RCC 7860 (cell line): ENCODE measurements around the gene CLIP2.
A peak's percentile ranks its signal among the peaks of the same experiment; 100 is the strongest.
"Not testable (repeated sequence)": the region's sequence is repeated elsewhere in the genome, so short reads cannot be mapped to it uniquely, and the experiment has no call there.

Source experiments
- DNase-seq: peaks from one replicate; pipeline ENCODE4 v3.0.0-alpha.2; 2015; ENCODE audit warnings: low spot score
- FAIRE-seq: peaks from 2 replicates; lab custom pipeline; 2012; peaks lifted over from hg19 to GRCh38; lab: Jason Lieb, UNC

CLIP2 gene

DNA sequence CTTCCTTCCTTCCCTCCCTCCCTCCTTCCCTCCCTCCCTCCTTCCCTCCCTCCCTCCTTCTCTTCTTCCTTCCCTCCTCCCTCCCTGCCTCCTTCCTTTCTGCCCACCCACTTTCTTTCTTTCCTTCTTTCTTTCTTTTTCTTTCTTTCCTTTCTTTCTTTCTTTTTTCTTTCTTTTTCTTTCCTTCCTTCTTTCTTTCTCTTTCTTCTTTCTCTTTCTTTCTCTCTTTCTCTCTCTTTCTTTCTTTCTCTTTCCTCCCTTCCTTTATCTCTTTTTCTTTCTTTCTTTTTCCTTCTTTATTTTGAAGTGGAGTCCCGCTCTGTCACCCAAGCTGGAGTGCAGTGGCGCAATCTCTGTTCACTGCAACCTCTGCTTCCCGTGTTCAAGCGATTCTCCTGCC, 130.8 kb downstream of the CLIP2 start:
- FAIRE-seq (no peak), DNase-seq (no peak)

DNA sequence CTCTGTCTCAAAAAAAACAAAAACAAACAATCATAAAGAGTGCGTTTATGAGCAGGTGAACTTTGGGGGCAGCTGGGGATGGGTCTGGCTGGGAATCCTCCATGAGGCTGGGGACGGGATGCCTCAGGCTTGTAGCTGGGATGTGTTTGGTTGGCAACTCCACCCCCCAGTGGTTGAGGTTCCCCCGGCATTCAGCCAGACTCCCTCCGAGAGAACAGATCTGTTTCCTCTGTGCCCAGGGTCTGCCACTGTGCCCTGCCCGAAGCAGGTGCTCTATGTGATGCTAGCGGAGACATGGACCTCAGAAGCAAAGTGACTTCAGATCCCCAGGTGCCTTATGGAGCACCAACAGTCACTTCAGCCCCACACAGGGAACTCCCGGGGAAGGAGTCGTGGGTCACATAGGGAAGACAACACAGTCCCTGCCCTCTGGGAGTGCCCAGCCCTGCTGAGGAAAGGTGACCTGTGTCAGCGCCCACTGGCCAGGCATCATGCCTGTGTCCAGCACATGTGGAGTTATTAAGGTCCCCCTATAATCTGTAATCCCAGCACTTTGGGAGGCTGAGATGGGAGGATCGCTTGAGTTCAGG, 135.2 kb downstream of the CLIP2 start:
- DNase-seq (no peak), FAIRE-seq (no peak)

DNA sequence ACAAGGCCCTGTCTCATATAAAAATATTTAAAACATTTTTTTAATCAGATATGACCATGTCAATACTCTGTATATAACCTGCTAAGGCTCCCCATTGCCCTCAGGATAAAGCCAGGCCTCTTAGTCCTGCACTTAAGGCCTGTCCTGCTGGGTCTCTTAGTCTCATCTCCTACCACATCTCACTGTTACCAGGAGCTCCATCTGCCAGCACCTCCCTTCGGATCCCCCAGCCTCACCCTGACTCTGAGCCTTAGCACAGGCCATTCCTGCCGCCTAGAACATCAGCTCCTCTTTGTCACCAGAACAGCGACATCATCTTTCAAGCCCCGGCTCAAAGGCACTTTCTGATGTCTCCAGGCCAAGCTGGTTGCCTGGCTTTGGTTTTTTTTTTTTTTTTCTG, 138.8 kb downstream of the CLIP2 start:
- no peak for DNase-seq
- no peak for FAIRE-seq

DNA sequence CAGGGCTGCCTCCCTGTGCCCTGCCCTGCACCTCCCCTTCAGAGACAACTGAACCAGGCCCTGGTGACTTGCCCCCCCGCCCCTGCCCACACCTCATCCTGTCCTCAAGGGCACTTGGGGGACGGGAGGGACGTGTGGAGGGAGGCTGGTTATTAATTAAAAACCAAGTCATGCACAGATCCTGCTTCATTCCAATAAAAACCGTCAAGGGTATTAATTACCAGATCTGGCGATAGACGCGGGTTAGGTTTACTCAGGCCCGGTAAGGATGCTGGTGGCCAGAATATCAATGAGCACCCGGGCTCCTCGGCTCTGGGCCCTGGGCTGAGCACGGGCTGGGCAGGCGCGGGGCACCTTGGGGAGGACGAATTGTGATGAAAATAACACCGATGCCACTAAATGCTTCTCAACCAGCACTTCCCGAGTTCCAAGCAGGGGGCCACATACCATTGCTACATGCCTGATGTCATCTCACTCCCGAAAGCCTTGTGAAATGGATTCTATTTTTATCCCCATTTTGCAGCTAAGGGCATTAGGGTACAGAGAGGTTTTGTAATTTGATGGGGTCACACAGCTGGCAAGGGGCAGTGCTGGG, 140.0 kb downstream of the CLIP2 start:
- peak; percentile 89 for DNase-seq
- peak; percentile 83 for FAIRE-seq

DNA sequence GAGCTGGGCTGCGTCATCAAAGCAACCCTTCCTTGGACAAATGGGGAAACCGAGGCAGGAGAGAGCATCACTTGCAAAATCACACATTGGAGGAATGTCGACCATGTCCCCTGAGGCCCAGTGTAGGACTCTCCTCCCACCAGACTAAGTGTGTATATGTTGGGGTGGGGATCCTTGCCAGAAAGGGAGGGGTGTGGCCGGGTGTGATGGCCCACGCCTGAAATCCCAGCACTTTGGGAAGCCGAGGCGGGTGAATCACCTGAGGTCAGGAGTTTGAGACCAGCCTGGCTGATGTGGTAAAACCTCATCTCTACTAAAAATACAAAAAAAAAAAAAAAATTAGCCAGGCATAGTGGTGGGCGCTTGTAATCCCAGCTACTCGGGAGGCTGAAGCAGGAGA, 141.2 kb downstream of the CLIP2 start:
- FAIRE-seq (peak; percentile 67), DNase-seq (peak; percentile 57)

DNA sequence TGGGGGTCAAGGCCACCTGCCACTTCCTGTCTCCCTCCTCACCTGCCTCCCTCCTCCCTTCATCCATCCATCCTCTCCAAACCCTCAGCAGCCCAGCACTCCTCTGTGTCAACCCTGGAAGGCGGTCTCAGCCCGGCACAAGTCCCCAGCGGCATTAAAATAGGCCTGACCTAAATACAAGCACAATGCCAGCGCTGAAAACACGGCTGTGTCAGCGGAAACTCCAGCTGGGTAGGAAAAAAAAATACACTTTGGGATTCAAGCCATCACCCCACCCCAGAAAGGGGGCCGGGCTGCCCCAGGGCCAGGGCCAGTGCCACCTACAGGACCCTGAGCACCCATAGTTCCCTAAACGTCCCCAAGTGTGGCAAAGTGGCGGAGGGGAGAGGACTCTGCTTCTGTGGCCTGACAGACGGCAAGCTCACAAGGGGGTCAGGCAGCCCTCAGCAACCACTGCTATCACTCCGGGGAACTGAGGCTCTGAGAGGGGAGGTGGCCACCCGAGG, 141.8 kb downstream of the CLIP2 start:
- DNase-seq: no peak
- FAIRE-seq: no peak

DNA sequence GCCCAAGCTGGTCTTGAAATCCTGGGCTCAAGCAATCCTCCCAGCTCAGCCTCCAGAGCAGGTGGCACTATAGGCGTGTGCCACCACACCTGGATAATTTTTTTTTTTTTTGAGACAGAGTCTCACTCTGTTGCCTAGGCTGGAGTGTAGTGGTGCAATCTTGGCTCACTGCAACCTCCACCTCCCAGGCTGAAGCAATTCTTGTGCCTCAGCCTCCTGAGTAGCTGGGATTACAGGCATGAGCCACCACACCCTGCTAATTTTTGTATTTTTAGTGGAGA, 148.0 kb downstream of the CLIP2 start:
- DNase-seq, FAIRE-seq: not testable (repeated sequence)

DNA sequence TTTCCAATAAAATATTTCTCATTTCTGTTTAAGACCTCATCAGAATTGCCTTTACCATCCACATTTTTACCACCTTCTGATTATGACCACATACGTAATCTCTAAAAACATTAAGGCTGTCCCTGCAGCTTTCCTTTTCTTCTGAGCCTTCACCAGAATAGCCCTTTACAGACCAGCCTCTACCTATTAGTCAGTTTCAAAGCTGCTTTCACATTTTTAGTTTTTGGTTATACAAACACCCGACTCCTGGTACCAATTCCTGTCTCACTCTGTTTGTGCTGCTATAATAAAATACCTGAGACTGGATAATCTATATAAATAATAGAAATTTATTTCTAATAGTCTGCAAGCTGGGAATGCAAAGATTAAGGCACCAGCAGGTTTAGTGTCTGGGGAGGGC, 149.1 kb downstream of the CLIP2 start:
- FAIRE-seq: no peak
- DNase-seq: no peak

DNA sequence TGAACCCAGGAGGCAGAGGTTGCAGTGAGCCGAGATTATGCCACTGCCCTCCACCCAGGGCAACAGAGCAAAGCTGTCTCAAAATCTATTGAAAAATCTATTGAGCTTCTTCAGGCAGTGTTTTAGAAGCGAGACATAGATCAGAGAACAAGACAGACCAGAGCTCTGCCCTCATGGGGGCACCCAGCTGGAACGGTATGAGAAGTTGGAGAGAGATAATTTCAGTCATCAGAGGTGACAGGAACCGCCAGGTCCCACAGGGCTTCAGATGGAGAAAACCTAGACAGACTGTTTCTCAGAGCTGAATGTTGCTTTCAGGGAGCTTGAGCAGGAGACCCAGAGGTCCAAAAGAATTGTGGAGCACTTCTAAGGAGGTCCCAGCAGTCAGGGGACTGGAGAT, 150.3 kb downstream of the CLIP2 start:
- FAIRE-seq (no peak), DNase-seq (peak; percentile 30)

DNA sequence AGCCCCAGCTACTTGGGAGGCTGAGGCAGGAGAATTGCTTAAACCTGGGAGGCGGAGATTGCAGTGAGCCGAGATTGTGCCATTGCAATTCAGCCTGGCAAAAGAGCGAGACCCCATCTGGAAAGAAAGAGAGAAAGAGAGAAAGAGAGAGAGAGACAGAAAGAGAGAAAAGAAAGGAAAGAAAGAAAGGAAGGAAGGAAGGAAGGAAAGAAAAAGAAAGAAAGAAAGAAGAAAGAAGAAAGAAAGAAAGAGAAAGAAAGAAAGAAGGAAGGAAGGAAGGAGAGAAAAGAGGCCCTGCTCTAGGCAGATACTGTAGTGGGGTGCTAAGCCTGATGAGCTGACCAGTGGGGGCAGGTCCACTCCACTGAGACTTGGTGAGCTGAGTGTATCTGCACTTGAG, 150.9 kb downstream of the CLIP2 start:
- not testable (repeated sequence) for DNase-seq, FAIRE-seq

DNA sequence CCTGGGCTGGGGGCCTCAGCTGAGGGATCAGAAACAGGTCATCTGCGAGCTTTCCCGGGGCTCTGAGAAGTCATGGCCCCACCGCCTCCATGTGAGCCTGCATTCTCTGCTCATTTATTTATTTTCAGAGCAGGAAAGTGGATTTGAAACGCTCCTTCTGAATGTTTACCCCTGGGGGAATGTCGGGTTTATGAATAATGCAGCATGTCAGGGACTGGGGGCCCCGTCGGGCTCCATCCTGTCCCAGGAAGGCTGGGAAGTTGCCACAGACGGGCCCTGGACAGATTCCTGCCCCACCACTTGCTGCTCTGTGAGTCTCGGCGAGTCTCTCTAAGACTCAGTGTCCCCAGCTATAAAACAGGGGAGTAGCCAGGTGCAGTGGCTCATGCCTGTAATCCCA, 152.6 kb downstream of the CLIP2 start:
- no peak for FAIRE-seq

DNA sequence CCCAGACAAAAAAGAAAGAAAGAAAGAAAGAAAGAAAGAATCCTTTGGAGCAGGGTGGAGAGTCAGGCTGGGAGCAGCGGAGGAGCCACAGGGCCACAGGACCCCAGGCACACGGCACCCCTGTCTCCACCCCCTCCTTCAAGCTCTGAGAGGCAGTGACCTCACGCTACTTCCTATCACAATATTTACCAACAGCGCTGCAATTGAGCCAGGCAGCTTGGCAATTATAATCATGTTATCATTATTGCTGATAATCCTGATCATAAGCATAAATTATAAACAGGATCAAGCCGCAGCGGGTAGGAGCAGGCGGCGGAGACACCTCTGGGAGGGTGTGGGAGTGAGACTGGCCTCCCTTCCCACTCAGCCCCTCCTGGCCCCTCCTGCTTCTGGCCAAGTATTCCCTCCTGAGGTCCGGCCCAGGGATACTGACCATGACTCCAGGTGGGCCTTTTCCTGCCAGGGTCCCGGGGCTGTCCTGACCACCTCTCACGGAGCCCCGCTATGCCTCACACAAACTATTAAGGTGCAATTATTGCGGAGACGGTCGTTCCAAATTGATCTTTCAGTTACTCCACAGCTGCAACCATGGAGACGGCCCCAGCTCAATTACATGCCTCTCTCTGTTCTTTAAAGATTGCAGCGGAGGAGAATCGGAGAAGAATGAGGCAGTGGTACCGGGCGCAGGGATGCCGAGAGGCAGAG, 154.5 kb downstream of the CLIP2 start:
- FAIRE-seq: no peak
- DNase-seq: no peak

More for the DNA sequence above, 152.6 kb downstream of the CLIP2 start:
- DNase-seq: no peak

DNA sequence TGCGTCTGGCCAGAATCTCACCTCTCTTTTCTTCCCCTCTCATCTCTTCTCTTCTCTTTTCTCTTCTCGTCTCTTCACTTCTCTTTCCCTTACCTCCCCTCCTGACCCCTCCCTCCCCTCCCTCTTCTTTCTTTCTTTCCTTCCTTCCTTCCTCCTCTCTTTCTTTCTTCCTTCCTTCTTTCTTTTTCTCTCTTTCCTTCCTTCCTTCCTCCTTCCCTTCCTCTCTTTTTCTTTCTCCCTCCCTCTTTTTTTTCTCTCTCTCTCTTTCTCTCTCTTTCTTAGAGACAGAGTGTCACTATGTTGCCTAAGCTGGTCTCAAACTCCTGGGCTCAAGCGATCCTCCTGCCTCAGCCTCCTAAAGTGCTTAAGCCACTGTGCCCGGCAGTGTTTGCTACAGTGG, 159.9 kb downstream of the CLIP2 start:
- no peak for FAIRE-seq

DNA sequence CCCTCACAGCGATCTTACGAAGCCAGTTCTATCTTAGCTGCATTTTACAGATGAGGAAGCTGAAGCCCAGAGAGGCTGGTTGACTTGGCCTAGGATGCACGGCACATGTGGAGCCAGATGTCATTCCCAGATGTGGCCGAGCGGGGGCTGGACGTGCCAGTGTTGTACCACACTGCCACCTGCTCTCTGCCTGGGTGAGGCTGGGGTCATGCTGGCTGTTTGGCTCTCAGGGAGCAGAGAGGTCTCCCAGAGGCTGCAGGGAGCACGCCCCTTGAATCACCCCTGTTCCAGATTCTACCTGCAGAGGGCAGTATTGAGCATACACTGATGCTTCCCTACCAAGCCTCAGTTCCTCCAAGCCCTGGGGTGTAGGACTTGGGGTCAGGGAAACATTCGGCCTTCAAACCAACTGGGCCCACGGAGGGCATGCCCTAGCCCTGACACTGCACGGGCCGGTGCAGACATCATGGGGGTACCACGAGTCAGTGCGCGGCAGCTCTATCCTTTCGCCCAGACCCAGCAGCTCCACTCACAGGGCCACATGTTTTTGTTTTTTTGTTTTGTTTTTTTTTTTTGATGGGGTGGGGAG, 160.7 kb downstream of the CLIP2 start:
- FAIRE-seq: no peak
- peak; percentile 46 for DNase-seq

More for the DNA sequence above, 159.9 kb downstream of the CLIP2 start:
- no peak for DNase-seq

DNA sequence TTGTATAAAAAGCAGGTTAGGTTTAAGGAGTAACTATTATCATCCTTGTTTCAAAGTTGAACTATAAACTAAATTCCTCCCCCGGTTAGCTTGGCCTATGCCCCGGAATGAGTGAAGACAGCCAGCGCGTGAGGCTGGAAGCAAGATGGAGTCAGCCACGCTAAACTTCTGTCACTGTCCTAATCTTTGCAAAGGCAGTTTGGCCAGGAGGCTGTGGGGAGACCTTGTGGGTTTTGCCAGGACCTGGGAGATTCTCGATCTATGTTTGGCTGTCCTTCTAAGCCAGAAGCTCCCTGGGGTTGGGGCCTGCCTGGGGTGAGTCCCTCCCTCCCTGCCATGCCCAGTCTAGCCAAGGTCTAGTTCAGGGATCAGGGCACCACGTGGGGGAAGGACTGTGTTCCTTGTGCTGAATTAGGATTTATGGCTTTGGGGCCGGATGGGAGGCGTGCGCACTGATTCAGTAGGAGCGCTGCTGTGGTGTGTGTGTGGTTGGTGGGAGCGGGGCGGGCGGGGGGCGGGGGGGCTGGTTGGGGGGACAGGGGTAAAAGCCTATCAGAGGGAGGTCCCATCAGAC, 163.6 kb downstream of the CLIP2 start:
- FAIRE-seq (peak; percentile 33), DNase-seq (peak; percentile 83)

DNA sequence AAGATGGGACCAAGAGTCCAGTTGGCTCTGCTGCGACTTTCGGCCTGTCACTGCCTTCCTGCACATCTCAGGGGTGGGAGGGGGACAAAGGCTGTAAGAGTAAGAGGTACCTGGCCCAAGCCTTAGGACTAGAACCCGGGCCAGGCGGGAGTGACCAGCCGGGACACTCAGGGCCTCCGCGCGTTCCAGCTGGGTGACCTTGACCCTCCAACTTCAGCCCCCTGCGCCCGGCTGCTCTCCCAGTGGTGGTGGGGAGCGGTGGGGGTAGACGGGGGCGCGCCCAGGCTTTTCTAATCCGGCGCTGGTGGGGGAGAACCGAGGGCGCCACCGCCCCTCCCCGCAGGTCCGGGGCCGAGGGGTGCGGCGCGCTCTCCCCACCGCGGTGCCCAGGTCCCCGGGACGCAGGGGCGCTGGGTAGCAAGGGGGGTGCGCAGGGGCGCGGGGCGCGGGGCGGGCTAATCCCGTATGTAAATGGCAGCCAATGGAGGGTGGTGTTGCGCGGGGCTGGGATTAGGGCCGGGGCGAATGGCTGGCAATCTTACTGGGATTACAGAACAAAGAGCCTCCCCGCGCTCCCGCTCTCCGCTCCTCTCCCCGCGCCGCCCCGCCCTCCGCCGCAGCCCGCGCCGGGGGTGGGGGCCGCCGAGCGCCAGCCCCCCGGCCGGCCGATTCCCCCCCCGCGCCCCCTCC, 164.3 kb downstream of the CLIP2 start, which contains the start of gene GTF2IRD1:
Gene GTF2IRD1 (plus strand): TSS at position 585 of the 690 bp plus-strand sequence. CDS start 54,175 bp downstream, outside the sequence.
- peak; percentile 73 for DNase-seq
- FAIRE-seq: no peak

DNA sequence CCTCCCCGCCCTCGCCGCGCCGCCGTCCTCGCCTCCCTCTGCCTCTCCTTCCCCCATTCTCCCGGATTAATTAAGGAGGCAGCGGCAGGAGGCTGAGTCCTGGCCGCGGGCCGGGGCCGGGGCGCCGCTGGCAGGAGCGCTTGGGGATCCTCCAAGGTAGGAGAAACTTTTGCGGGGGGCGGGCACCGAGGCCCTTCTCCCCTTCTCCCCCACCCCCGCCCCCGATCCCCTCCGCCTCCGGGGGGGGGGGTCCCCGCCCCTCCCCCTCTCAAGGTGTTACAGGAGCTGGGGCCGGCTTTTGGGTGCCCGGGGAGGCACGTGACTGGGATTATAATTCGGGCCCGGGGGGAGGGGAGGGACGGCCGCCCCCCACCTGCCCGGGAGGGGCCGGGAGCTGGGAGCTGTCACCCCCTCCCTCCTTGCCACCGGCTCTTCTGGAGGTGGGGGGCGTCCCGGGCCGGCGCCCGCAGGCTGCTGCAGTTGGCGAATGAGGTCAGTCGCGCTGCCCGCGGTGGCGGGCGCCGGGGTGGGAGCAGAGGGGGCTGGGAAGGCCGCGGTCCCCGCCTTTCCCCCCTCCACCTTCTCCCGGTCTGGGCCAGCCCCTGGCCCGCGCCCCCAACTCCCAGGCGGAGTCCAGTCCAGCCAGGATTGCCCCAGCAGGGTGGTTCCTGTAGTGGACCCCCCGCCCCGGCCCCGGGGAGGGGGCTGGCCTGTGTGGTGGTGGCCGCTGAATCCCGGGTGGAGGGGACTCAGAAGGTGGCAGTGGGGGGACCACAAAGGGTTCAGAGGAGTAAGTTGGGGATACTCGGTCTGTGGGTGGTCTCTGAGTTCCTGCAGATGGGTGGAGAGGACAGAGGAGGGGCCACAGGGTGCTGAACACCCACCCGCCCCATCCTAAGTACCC, 165.1 kb downstream of the CLIP2 start:
- DNase-seq: no peak
- FAIRE-seq: no peak

DNA sequence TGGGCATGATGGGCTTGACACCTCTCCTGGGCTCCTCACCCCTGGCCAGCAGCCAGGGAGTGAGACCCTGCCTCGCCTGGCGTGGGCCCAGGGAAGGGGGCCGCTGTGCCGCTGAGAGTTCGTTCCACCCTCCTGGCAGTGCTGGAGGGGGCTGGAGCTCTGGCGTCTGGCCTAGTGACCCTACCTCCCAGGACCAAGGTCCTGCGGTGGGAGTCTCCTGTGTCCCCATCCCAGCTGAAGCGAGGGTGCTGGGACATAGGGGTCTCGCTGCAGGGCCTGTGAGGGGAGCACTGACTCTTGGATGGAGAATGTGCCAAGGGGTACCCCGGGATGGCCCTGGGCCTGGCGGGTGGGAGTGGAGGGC, 165.7 kb downstream of the CLIP2 start:
- DNase-seq (no peak), FAIRE-seq (no peak)

DNA sequence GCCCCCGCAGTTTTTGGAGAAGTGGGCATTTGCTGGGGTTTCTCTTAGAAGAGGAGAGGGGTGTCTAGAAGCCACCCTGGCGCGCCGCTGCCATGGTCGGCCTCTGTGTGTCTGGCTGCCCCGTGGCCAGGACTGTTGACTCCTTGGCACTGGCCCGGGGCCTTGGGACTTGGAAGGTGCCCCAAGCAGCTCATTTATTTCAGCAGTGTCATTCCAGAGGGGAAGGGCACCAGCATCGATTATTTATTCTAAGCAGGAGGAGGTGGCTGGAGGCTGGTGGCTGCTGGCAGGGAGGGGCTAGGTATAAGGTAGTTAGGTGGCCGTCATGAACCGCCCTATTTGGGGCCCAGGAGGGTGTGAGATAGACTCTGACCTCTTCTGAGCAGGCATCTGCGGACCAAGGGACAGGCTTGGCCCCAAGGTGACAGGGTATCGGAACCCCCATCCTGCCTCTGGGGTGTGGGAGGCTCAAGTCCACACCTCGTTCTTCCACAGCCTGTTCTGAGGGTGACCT, 166.1 kb downstream of the CLIP2 start:
- DNase-seq (no peak), FAIRE-seq (no peak)
